Bronchial epithelial cell (primary cell): ENCODE data around the gene INTS7. TPM values are rescaled to one million over a fixed set of nuclear protein-coding genes. Genes with fewer than 3 reads are reported as not detected.

ENCODE experiments used
- DNase-seq: peaks from one replicate; pipeline ENCODE4 v3.0.0-alpha.2; 2010; ENCODE audit warnings: low read depth
- FAIRE-seq: peaks from 2 replicates; lab custom pipeline; 2011; peaks lifted over from hg19 to GRCh38; lab: Jason Lieb, UNC
- H3K27me3 ChIP-seq: 2 replicates; pipeline ENCODE4 v1.5.1; 2011; ENCODE audit warnings: low read length; ENCODE audit not compliant: control insufficient read depth, insufficient read depth
- H3K36me3 ChIP-seq: 2 replicates; pipeline ENCODE4 v1.5.1; 2011; ENCODE audit warnings: low read length; ENCODE audit not compliant: control insufficient read depth, insufficient read depth
- H3K4me3 ChIP-seq: 2 replicates; pipeline ENCODE4 v1.5.1; 2011; ENCODE audit warnings: mild to moderate bottlenecking, low read depth, low read length, control low read depth
- CTCF ChIP-seq: IDR thresholded peaks from 2 replicates; pipeline ENCODE4 v1.5.1; 2011; ENCODE audit warnings: mild to moderate bottlenecking, moderate library complexity, low read length, control low read depth, inconsistent platforms; ENCODE audit not compliant: insufficient read depth, severe bottlenecking
- total RNA-seq: library from RNA; depleted of rRNA; stranded (reverse); fragments of >200 nt; gene quantifications from 2 replicates; pipeline ENCODE4 v1.2.1, GENCODE V29; 2014

INTS7 gene
- total RNA-seq, 1 donor from 2014 or later: 12.9 TPM

- Histone ChIP-seq H3K4me3 (no peak overlapping the region), H3K27me3 (no peaks in the 10 kb centered on the region), H3K36me3 (no peaks in the 10 kb centered on the region)
- DNase-seq (no peak), FAIRE-seq (no peak)
- no peak for TF ChIP-seq CTCF
These were observed 7.1 kb upstream of the INTS7 start for GRCh38 chr1:212042436-212042835.

- DNase-seq: peak; percentile 49
- Histone ChIP-seq H3K36me3 (no peaks in the 10 kb centered on the region), H3K27me3 (no peaks in the 10 kb centered on the region), H3K4me3 (no peak overlapping the region)
- no peak for FAIRE-seq
- no peak for TF ChIP-seq CTCF
These were observed 5.5 kb upstream of the INTS7 start for GRCh38 chr1:212040629-212041412.

GRCh38 chr1:212039622-212040021 is 4.3 kb upstream of the INTS7 start:
- no peak for TF ChIP-seq CTCF
- Histone ChIP-seq H3K4me3 (no peak overlapping the region), H3K36me3 (no peaks in the 10 kb centered on the region), H3K27me3 (no peaks in the 10 kb centered on the region)
- DNase-seq: no peak
- FAIRE-seq: no peak

- no peak for FAIRE-seq
- Histone ChIP-seq H3K27me3 (no peaks in the 10 kb centered on the region), H3K4me3 (no peak overlapping the region), H3K36me3 (no peaks in the 10 kb centered on the region)
- peak; percentile 74 for DNase-seq
- no peak for TF ChIP-seq CTCF
These were observed 2.5 kb upstream of the INTS7 start for GRCh38 chr1:212037900-212038299.

- Histone ChIP-seq H3K27me3 (no peaks in the 10 kb centered on the region), H3K4me3 (peak overlapping the region; percentile 70), H3K36me3 (no peaks in the 10 kb centered on the region)
- DNase-seq: no peak
- FAIRE-seq: no peak
- TF ChIP-seq CTCF: no peak
These were observed 663 bp upstream of the INTS7 start for GRCh38 chr1:212035835-212036605.
